Hematopoietic multipotent progenitor cell treated with erythropoietin and hydrocortisone succinate and interleukin-3 and kit ligand, for 4 days (in vitro differentiated cells): ENCODE data around the gene ZNF79.

ENCODE experiments used
- DNase-seq: peaks from one replicate; pipeline ENCODE4 v3.0.0-alpha.2; 2015

Gene ZNF79

GRCh38 chr9:127398715-127399400 is 25.3 kb upstream of the ZNF79 start:
- DNase-seq: no peak

DNA sequence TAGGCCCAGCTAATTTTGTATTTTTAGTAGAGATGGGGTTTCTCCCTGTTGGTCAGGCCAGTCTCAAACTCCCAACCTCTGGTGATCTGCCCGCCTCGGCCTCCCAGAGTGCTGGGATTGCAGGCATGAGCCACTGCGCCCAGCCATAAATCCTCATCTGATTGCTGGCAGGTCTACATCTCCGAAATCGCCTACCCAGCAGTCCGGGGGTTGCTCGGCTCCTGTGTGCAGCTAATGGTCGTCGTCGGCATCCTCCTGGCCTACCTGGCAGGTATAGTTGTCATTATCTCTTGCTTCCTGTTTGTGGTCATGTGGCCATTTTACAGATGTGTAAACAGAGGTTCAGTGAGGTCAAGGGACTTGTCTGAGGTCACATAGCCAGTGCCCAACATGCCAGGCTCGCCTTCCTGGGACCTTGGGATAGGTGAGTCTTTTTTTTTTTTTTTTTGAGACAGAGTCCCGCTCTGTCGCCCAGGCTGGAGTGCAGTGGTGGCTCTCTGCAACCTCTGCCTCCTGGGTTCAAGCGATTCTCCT is 24.4 kb upstream of the ZNF79 start:
- no peak for DNase-seq

DNA sequence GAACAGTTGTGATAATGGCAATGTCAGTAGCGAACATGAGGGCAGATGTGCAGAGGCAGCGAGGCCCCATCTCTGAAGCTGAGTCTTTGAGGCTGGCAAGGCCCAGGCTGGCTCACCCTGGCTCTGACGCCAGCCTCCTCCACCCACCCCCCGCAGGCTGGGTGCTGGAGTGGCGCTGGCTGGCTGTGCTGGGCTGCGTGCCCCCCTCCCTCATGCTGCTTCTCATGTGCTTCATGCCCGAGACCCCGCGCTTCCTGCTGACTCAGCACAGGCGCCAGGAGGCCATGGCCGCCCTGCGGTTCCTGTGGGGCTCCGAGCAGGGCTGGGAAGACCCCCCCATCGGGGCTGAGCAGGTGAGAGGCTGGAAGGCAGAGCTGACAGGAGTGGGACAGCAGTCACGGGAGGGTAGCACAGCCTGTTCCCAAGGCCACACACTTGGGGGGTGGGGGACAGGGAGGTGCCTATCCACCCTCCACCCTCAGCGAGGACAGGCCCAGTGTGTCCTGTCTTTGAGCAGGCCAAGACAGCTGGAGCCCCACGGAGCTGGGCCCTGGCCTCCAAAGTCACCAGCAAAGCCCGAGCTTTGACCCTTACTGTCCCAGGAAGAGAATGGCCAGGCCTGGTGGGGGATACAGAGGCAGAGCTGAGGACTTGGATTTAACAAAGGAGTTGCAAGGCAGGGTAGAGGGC is 21.6 kb upstream of the ZNF79 start:
- no peak for DNase-seq

- no peak for DNase-seq
Observed at GRCh38 chr9:127403507-127404192, 20.5 kb upstream of the ZNF79 start.

DNA sequence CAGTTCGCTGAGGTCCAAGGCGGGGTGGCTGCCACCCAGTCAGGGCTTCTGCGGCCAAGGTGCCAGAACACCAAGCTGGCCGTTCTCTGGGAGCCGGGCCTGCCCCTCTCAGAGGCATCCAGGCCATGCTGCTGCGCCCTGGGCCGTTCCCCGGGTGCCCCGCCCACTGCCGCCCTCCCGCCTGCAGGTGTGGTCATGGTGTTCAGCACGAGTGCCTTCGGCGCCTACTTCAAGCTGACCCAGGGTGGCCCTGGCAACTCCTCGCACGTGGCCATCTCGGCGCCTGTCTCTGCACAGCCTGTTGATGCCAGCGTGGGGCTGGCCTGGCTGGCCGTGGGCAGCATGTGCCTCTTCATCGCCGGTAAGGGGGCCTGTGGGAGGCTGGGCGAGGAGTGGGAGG is 19.6 kb upstream of the ZNF79 start:
- DNase-seq: no peak

DNA sequence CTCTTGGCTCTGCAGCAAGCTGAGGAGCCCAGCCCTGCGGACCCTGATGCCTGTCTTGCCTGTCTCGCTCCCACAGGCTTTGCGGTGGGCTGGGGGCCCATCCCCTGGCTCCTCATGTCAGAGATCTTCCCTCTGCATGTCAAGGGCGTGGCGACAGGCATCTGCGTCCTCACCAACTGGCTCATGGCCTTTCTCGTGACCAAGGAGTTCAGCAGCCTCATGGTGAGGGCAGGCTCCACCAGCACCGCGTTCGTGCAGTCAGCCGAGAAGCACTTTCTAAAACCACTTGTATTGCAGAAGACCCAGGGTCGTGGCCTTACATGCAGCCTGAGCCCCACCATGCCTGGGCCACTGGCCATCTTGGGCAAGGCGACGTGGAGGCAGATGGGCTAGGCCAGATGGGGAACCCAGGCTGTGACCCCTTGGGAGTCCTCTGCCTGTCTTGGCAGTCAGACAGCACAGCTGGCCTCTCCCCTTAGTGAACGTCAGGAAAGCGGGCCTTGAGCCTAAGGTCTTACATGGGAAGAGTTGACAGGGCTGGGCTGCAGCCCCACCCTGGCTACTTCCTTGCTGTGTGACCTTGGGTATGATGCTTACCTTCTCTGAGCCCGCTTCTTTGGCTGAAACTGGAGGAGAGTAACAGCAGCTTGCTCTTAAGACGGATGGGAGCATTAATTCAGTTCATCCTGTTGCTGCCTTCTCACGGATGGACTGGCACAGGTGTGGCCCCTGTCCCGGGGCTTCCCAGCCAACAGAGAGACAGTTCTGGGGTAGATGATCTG is 18.6 kb upstream of the ZNF79 start:
- DNase-seq: no peak

DNA sequence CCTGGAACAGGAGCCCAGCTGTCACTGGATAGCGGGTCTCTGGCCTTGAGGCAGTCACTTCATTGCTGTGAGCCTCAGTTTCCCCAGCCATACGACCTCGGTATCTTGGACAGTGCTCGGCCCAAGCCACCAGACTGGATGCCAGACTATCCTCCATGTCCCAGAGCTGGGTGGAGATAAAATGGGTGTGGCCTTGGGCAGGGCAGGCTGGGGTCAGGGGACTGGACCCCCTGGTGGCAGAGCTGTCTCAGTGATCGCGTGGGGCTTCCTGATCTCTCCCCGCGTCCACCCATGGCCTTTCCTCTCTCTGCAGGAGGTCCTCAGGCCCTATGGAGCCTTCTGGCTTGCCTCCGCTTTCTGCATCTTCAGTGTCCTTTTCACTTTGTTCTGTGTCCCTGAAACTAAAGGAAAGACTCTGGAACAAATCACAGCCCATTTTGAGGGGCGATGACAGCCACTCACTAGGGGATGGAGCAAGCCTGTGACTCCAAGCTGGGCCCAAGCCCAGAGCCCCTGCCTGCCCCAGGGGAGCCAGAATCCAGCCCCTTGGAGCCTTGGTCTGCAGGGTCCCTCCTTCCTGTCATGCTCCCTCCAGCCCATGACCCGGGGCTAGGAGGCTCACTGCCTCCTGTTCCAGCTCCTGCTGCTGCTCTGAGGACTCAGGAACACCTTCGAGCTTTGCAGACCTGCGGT is 17.2 kb upstream of the ZNF79 start:
- peak; percentile 25 for DNase-seq

GRCh38 chr9:127407492-127407843 is 16.7 kb upstream of the ZNF79 start:
- DNase-seq: no peak

- no peak for DNase-seq
Observed at GRCh38 chr9:127411122-127411521, 13.1 kb upstream of the ZNF79 start.

DNA sequence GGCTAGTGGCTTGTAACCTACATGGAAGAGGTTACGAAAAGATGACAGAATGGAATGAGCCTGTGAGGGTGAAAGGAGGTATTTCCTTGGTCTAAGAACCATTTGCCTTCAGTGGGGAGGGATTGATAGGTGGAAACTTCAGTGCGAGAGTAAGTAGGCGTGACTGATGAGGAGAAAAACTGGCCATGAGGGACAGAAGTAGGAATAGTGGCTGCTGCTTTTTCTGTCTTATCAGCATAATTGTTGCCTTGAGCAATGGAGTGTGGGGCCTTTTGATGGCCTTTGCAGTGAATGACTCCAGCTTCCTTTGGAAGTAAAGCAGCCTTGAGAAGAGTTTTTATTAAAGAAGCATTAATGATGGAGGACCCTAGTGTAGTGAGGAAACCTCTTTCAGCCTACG is 9.0 kb upstream of the ZNF79 start:
- no peak for DNase-seq

DNA sequence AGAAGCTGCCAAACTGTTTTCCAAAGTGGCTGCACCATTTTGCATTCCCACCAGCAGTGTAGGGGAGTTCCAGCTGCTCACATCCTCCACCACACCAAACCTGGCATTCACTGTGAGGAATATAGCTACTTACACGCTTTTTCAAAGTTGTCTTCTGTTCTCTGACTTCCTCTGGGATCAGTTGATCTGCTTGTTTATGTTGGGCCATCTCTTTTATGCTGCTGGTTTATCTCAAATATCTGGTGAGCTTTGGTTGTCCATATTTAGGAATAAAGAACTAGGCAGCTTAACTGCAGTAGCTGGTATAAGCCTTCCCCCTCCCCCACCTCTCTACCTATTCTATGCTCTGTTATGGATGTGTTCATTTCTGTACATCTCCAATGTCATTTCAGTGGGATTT is 8.5 kb upstream of the ZNF79 start:
- DNase-seq: no peak

DNA sequence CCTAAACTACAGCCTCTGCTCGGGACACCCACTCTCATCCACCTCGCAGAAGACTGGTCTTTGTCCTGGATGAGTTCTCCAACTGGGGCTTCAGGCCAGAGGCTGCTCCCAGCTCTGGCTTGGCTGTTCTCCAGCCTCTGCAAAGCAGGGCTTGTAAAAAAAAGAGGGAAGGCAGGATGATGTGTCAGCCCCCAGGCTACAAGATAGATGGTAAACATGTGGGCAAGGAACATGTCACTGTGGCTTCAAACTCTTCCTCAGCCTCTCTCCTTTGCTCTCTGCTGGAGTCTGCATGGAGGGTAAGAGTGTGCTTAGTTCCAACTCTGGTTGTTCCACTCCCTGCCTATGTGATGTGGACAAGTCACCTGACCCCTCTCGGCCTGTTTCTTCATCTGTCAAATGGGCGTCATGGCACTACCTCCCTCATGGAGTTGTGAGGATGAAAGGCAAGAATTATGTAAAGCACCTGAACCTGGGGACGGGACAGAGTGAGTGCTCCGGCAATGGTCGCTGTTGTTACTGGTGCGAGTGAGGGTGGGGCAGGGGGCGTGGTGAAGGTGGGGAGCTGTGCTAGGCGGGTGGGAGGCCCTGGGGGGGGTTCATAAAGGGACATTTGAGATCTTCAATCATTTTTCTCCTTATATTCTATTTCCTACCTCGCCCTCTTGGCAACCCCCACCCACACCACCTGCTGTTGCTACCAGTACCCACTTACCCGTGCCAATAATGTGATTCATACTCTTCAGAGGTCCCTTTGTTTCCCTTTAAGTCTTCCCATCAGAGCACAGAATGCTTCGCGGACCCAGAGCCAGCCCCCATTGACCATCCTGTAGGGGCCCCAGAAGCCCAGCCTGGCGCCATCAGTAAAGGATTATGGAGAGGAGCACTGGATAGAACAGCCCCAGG is 6.8 kb upstream of the ZNF79 start:
- DNase-seq: no peak

DNA sequence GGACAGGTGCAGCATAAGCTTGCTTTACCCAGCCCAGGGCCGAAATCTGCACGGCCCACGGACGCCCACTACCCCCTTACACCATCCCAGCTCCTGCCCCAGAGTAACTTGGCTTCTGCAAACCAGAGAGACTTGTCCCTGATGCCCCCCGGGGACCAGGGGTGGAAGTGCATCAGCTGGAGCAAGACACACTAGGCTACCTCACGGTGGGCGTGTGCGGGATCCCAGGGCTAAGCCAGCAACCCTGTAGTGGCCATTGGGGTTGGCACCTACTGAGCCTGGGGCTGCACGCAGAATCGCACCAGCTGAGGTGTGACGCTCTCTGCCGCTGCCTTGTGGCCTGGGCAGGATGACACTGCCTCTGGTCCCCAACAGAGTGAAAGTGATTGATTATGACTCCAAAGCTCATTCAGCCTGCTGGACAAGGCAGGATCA is 6.1 kb upstream of the ZNF79 start:
- peak; percentile 80 for DNase-seq

DNA sequence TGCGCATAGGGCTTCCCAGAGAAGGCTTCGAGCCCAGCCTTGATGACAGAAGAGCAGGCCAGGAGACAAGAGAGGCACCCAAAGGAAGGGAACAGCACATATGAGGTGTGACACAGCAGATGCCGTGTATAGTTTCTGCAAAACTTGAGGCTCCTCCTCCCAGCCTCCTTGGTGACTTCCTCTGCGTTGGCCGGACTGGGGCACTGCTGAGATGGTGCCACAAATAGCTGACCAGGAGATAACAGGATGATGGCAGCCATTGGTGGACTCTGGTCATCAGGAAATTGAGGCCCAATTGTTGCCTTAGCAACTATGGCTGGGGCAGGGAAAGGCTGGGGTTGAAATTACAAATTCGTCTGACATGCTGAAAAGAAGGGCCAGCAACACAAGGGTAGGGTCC is 4.8 kb upstream of the ZNF79 start:
- DNase-seq: no peak

GRCh38 chr9:127421057-127421456 is 3.1 kb upstream of the ZNF79 start:
- no peak for DNase-seq

- DNase-seq: peak; percentile 36
Observed at GRCh38 chr9:127422133-127422782, 1.9 kb upstream of the ZNF79 start.

- no peak for DNase-seq
Observed at GRCh38 chr9:127422787-127423186, 1.4 kb upstream of the ZNF79 start.

GRCh38 chr9:127423476-127423933 is 677 bp upstream of the ZNF79 start:
- no peak for DNase-seq

GRCh38 chr9:127424676-127424999 is 456 bp downstream of the ZNF79 start:
- DNase-seq: peak; percentile 55

GRCh38 chr9:127426756-127427155 is 2.6 kb downstream of the ZNF79 start:
- no peak for DNase-seq

- DNase-seq: no peak
Observed at GRCh38 chr9:127428348-127428747, 4.2 kb downstream of the ZNF79 start.
